Calu3 (cell line): Measurements from ENCODE around the gene AGBL3. TPM values are rescaled to one million over a fixed set of nuclear protein-coding genes. Genes with fewer than 3 reads are reported as not detected.
"Not testable (repeated sequence)": the region's sequence is repeated elsewhere in the genome, so short reads cannot be mapped to it uniquely, and the experiment has no call there.

Experiments used
- BruUV-seq: library from RNA; stranded (reverse); fragments of 400-500 nt; replicated peaks from 2 replicates; lab custom pipeline; 2021; lab: Mats Ljungman, UMichigan
- CTCF ChIA-PET: fragments of 300-600 bp; sonication (Branson Sonifier 250); formaldehyde crosslinking; loops from one replicate; lab custom pipeline; 2022; ENCODE audit warnings: antibody characterized with exemption; lab: Charles Lee
- DNase-seq: peaks from one replicate; pipeline ENCODE4 v3.0.0; 2022
- H3K27ac Mint-ChIP-seq: one replicate; pipeline ENCODE4 v1.8.0; 2022; ENCODE audit warnings: mixed read lengths; ENCODE audit not compliant: unreplicated experiment
- H3K27me3 Mint-ChIP-seq: one replicate; pipeline ENCODE4 v1.8.0; 2022; ENCODE audit warnings: mixed read lengths; ENCODE audit not compliant: unreplicated experiment
- H3K36me3 Mint-ChIP-seq: one replicate; pipeline ENCODE4 v1.8.0; 2022; ENCODE audit warnings: mild to moderate bottlenecking, moderate library complexity, mixed read lengths; ENCODE audit not compliant: insufficient read depth, unreplicated experiment
- H3K4me1 Mint-ChIP-seq: one replicate; pipeline ENCODE4 v1.8.0; 2022; ENCODE audit warnings: mild to moderate bottlenecking, low read depth, mixed read lengths; ENCODE audit not compliant: unreplicated experiment
- H3K4me3 Mint-ChIP-seq: one replicate; pipeline ENCODE4 v1.8.0; 2022; ENCODE audit warnings: mild to moderate bottlenecking, low read depth, moderate library complexity, mixed read lengths; ENCODE audit not compliant: unreplicated experiment
- H3K9me3 Mint-ChIP-seq: one replicate; pipeline ENCODE4 v1.8.0; 2022; ENCODE audit warnings: low read depth, mixed read lengths; ENCODE audit not compliant: unreplicated experiment
- intact Hi-C: fragments of 100-400 bp; cut with micrococcal nuclease; formaldehyde crosslinking; loops from one replicate; pipeline ENCODE4 v1.10.0; 2022; ENCODE audit not compliant: unreplicated experiment
- total RNA-seq: library from RNA; stranded (reverse); gene quantifications from 2 replicates; pipeline ENCODE4 v1.2.3, GENCODE V29; 2022
- TF ChIP-seq, protein P1 (sequence below): fragments of 200-600 bp; IDR thresholded peaks from one replicate; pipeline ENCODE4 v1.8.0; 2022; ENCODE audit warnings: antibody characterized with exemption; ENCODE audit not compliant: unreplicated experiment

The AGBL3 gene
- total RNA-seq, 1 experiment from 2014 or later, result 6.3 TPM

DNA sequence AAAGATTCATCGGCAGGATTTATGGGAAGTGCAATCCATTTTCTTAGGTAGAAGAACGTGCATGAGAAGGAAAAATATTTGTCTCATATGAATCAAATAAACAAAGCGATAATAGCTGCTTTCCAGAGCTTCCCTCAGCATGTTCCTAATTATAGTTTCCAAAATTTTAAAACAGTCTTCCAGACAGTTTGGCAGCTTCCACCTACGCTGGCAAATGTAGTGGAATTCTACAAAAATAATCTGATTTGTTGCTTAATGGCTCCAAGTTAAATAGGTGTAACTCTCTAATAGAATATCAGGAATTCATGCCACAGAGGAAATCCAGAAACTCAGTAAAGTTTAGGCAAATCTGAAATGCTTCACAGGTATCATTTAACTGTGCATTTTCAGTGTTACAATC is 23.3 kb upstream of the AGBL3 start:
- no TSS peak for BruUV-seq
- Mint-ChIP-seq H3K9me3 (no peaks in the 10 kb centered on the region), H3K4me1 (no peaks in the 10 kb centered on the region), H3K4me3 (no peak overlapping the region), H3K27ac (no peak overlapping the region), H3K36me3 (no peaks in the 10 kb centered on the region), H3K27me3 (no peaks in the 10 kb centered on the region)
- no peak for DNase-seq
- CTCF ChIA-PET, result no interaction called here
- intact Hi-C loops, result no loop called here
- TF ChIP-seq, protein P1, sequence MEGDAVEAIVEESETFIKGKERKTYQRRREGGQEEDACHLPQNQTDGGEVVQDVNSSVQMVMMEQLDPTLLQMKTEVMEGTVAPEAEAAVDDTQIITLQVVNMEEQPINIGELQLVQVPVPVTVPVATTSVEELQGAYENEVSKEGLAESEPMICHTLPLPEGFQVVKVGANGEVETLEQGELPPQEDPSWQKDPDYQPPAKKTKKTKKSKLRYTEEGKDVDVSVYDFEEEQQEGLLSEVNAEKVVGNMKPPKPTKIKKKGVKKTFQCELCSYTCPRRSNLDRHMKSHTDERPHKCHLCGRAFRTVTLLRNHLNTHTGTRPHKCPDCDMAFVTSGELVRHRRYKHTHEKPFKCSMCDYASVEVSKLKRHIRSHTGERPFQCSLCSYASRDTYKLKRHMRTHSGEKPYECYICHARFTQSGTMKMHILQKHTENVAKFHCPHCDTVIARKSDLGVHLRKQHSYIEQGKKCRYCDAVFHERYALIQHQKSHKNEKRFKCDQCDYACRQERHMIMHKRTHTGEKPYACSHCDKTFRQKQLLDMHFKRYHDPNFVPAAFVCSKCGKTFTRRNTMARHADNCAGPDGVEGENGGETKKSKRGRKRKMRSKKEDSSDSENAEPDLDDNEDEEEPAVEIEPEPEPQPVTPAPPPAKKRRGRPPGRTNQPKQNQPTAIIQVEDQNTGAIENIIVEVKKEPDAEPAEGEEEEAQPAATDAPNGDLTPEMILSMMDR, result no peak

DNA sequence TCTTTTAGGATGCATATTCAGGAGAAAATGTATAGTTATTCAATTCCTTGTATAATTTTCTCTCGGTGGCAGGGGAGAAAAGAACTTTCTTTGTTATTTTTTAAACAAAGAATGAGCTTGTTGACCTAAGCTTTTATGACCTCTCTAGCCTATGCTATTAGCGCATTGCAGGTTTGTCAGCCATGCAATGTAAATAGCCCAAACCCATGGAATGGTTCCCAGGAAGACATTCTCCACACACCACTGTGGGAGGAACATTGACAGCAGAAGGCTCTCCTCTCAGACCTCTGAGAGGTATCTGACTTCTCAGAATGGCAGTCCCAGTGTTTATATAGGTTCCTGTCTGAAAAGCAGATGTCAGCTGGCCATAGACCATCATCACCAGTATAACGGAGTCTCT is 19.6 kb upstream of the AGBL3 start:
- TF ChIP-seq, protein P1, result no peak
- no peaks in the 10 kb centered on the region for H3K4me1 Mint-ChIP-seq
- no peak for DNase-seq
- intact Hi-C loops, result no loop called here
- no peaks in the 10 kb centered on the region for H3K36me3 Mint-ChIP-seq
- no peaks in the 10 kb centered on the region for H3K9me3 Mint-ChIP-seq
- BruUV-seq, result no TSS peak
- H3K4me3 Mint-ChIP-seq, result no peak overlapping the region
- H3K27ac Mint-ChIP-seq, result no peak overlapping the region
- H3K27me3 Mint-ChIP-seq, result no peaks in the 10 kb centered on the region
- CTCF ChIA-PET, result no interaction called here

DNA sequence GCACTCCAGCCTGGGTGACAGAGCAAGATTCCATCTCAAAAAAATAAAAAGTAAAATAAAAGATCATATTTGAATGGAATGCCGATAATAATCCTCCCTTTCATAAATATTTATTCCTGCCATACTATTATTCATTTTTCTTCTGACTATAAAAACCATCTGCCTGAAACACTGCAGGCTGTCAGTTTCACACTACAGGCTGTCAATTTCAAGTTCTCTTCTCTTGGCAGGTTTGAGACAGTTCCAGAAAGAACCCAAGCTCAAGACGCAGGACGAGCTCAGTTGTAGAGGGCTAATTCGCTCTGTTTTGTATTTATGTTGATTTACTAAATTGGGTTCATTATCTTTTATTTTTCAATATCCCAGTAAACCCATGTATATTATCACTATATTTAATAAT is 18.2 kb upstream of the AGBL3 start:
- Mint-ChIP-seq H3K27ac (no peak overlapping the region), H3K4me3 (no peak overlapping the region), H3K9me3 (no peaks in the 10 kb centered on the region), H3K27me3 (no peaks in the 10 kb centered on the region), H3K4me1 (no peaks in the 10 kb centered on the region), H3K36me3 (no peaks in the 10 kb centered on the region)
- TF ChIP-seq, protein P1, result no peak
- DNase-seq, result no peak
- CTCF ChIA-PET, result no interaction called here
- intact Hi-C loops, result no loop called here
- BruUV-seq, result no TSS peak

DNA sequence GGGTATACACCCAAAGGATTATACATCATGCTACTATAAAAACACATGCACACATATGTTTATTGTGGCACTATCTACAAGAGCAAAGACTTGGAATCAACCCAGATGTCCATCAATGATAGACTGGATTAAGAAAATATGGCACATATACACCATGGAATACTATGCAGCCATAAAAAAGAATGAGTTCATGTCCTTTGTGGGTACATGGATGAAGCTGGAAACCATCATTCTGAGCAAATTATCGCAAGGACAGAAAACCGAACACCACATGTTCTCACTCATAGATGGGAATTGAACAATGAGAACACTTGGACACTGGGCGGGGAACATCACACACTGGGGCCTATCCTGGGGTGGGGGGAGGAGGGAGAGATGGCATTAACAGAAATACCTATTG is 4.7 kb upstream of the AGBL3 start:
- H3K27ac Mint-ChIP-seq, H3K9me3 Mint-ChIP-seq, H3K4me1 Mint-ChIP-seq, intact Hi-C loops, CTCF ChIA-PET, DNase-seq, H3K4me3 Mint-ChIP-seq, H3K36me3 Mint-ChIP-seq, BruUV-seq: not testable (repeated sequence)
- peaks cover 15% of the 10 kb centered on the region for H3K27me3 Mint-ChIP-seq

DNA sequence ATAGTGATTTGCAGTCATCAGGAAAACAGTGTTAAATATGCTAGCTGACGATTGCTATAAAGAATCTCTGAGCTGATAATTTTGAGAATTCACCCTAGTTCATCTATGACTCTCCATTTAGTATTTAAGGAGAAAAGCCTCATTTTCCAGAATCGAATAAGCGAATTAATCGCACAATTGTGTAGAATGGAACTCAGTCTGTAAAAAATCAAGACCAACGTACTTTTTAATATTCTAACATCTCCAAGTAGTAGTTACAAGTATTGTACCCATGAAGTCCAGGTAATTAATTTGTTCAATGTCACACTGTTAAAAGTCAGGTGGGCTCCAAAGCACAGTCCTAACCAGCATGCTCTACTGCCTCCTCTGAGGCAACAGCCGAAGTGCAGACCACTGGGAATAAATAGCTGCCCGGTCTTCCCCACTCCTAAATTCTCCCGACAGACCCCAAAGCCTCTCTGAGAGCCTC is 380 bp upstream of the AGBL3 start:
- CTCF ChIA-PET, result interaction anchor here (0.7 to 1.9 kb wide), 6 partner anchors 10 to 185 kb away, joined by 3 to 7 read pairs (median 4); partner anchors contain the start of genes CYREN and TMEM140
- BruUV-seq, result TSS peak; percentile 77
- H3K4me1 Mint-ChIP-seq, result peaks cover 32% of the 10 kb centered on the region
- intact Hi-C loops, result loop anchor here (2.0 kb wide), 1 partner anchor 185 kb away; the partner anchor contains the start of gene CYREN
- H3K36me3 Mint-ChIP-seq, result peaks cover 21% of the 10 kb centered on the region
- H3K27ac Mint-ChIP-seq, result peak overlapping the region; percentile 99
- peak overlapping the region; percentile 100 for H3K4me3 Mint-ChIP-seq
- H3K27me3 Mint-ChIP-seq, result no peaks in the 10 kb centered on the region
- TF ChIP-seq, protein P1, result no peak
- H3K9me3 Mint-ChIP-seq, result no peaks in the 10 kb centered on the region
- no peak for DNase-seq
